Ectodermal cell (in vitro differentiated cells): ENCODE data around the gene HEBP1. TPM values are rescaled to one million over a fixed set of nuclear protein-coding genes. Genes with fewer than 3 reads are reported as not detected.

Source experiments
- H3K27ac ChIP-seq: 2 replicates; pipeline ENCODE4 v1.7.0; 2013; ENCODE audit warnings: mild to moderate bottlenecking, low read depth, low read length; ENCODE audit not compliant: insufficient read depth, poor library complexity, severe bottlenecking
- H3K27me3 ChIP-seq: 2 replicates; pipeline ENCODE4 v1.7.0; 2013; ENCODE audit warnings: mild to moderate bottlenecking, low read length; ENCODE audit not compliant: insufficient read depth, control insufficient read depth, poor library complexity, severe bottlenecking
- H3K36me3 ChIP-seq: one replicate; pipeline ENCODE4 v1.7.0; 2013; ENCODE audit warnings: low read length; ENCODE audit not compliant: control insufficient read depth, insufficient read depth
- H3K4me1 ChIP-seq: one replicate; pipeline ENCODE4 v1.7.0; 2013; ENCODE audit warnings: low read length; ENCODE audit not compliant: control insufficient read depth, insufficient read depth
- H3K4me3 ChIP-seq: 2 replicates; pipeline ENCODE4 v1.7.0; 2013; ENCODE audit warnings: low read depth, low read length, control low read depth; ENCODE audit not compliant: insufficient read depth
- H3K9me3 ChIP-seq: 2 replicates; pipeline ENCODE4 v1.7.0; 2013; ENCODE audit warnings: mild to moderate bottlenecking, low read length, moderate library complexity; ENCODE audit not compliant: control insufficient read depth
- WGBS, 2 experiments: methylation state at CpG; one replicate each; pipeline ENCODE4 v1.1.7; 2013; ENCODE audit warnings: missing lambda C conversion rate in 2 of 2; 5-methylcytosine and 5-hydroxymethylcytosine counted together
- polyA plus RNA-seq, 4 experiments: library from polyadenylated mRNA; stranded (reverse); fragments of 50-300 nt; gene quantifications; one replicate each; pipeline ENCODE4 v1.2.3, GENCODE V29; 2013

The HEBP1 gene, protein sequence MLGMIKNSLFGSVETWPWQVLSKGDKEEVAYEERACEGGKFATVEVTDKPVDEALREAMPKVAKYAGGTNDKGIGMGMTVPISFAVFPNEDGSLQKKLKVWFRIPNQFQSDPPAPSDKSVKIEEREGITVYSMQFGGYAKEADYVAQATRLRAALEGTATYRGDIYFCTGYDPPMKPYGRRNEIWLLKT
- 49.5 TPM for polyA plus RNA-seq (2013, experiment 1 of 4)
- 45.9 TPM for polyA plus RNA-seq (2013, experiment 2 of 4)
- polyA plus RNA-seq (2013, experiment 3 of 4), result 43.7 TPM
- 43.9 TPM for polyA plus RNA-seq (2013, experiment 4 of 4)

- Histone ChIP-seq H3K36me3 (no peaks in the 10 kb centered on the region), H3K4me1 (no peaks in the 10 kb centered on the region), H3K9me3 (no peaks in the 10 kb centered on the region), H3K27ac (peak within 1 kb of the TSS; percentile 40), H3K4me3 (peak within 1 kb of the TSS; percentile 63), H3K27me3 (peaks cover 15% of the 10 kb centered on the region)
- WGBS, 2 experiments, result 0 to 1% methylated on average over 69 of the region's 69 CpGs
These were observed at the start of gene HEBP1 for GRCh38 chr12:12999959-13000615. Gene HEBP1, minus strand, starts transcription at chr12:13000265. Its CDS starts 151 bp downstream, at chr12:13000114.

DNA sequence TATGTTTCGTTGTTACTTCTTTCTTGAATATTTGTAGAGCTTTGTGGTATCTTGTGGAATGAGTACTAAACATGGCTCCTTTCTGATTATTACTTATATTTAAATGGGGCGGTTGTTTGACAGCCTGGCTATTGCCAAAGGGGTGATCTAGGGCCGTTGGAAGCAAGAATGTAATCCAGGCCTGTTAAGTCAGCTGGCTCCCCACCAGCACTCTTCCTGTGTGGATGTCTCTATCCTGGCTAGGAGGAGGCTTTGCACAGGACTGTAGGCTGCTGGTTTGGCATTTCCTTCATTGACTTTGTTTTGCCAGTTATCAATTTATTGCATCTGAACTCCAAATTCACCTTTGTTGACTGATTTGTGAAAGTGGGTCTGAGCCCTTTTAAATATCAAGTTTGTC, 49.8 kb upstream of the HEBP1 start:
- no peaks in the 10 kb centered on the region for H3K36me3 ChIP-seq
- 73 to 76% methylated on average over 3 of the region's 3 CpGs for WGBS, 2 experiments
- H3K4me1 ChIP-seq, result peaks cover 10% of the 10 kb centered on the region
- H3K9me3 ChIP-seq, result no peaks in the 10 kb centered on the region
- no peak overlapping the region for H3K27ac ChIP-seq
- no peak overlapping the region for H3K4me3 ChIP-seq
- no peaks in the 10 kb centered on the region for H3K27me3 ChIP-seq

DNA sequence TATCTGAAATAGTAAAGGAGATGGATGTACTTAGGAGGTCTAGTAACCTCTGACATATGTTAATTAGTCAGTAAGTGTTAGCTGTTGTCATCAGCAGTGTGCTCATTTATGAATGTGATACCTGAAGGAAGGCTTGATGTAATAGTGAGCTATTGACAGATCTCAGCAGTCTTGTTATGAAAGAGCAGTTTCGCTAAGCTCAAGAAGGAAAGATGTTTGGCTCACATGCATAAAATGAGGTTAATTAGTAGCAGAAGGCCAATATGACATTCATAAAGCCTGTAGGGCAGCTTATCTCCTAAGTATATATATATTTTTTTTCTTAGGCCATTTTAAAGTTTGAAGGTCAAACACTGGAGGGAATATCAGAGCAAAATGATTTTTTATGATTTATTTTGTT, 46.9 kb upstream of the HEBP1 start:
- 93 to 100% methylated on average over 1 of the region's 1 CpG for WGBS, 2 experiments
- Histone ChIP-seq H3K4me1 (peaks cover 16% of the 10 kb centered on the region), H3K27me3 (no peaks in the 10 kb centered on the region), H3K36me3 (no peaks in the 10 kb centered on the region), H3K9me3 (no peaks in the 10 kb centered on the region), H3K27ac (no peak overlapping the region), H3K4me3 (no peak overlapping the region)

DNA sequence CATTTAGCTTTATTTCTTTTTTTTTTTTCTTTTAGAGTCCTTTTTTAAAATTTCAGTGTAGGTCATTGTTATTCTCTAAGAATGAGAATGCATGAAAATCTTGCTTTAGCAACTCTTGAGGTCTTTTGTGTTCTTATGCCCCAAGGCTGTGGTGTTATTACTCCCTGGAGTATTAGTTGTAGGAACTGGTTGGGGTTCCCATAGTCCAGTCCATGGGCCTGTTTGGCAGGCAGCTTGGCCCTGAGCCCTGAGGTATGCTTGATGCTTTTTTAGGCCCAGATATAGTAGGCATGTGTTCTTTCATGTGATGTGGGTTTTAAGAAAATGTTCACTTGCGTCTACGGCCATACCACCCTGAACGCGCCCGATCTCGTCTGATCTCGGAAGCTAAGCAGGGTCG, 45.8 kb upstream of the HEBP1 start:
- no peak overlapping the region for H3K27ac ChIP-seq
- H3K27me3 ChIP-seq, result no peaks in the 10 kb centered on the region

GRCh38 chr12:13044906-13045299, 44.8 kb upstream of the HEBP1 start:
- H3K27me3 ChIP-seq, result no peaks in the 10 kb centered on the region
- H3K36me3 ChIP-seq, result no peaks in the 10 kb centered on the region
- H3K4me3 ChIP-seq, result peak overlapping the region; percentile 93
- WGBS, 2 experiments, result 12 to 18% methylated on average over 4 of the region's 5 CpGs
- H3K9me3 ChIP-seq, result no peaks in the 10 kb centered on the region
- H3K4me1 ChIP-seq, result peaks cover 12% of the 10 kb centered on the region
- no peak overlapping the region for H3K27ac ChIP-seq

More for the DNA sequence above, 45.8 kb upstream of the HEBP1 start:
- Histone ChIP-seq H3K4me1 (peaks cover 16% of the 10 kb centered on the region), H3K36me3 (no peaks in the 10 kb centered on the region), H3K4me3 (no peak overlapping the region), H3K9me3 (no peaks in the 10 kb centered on the region)
- WGBS, 2 experiments, result 94 to 98% methylated on average over 7 to 8 of the region's 8 CpGs

DNA sequence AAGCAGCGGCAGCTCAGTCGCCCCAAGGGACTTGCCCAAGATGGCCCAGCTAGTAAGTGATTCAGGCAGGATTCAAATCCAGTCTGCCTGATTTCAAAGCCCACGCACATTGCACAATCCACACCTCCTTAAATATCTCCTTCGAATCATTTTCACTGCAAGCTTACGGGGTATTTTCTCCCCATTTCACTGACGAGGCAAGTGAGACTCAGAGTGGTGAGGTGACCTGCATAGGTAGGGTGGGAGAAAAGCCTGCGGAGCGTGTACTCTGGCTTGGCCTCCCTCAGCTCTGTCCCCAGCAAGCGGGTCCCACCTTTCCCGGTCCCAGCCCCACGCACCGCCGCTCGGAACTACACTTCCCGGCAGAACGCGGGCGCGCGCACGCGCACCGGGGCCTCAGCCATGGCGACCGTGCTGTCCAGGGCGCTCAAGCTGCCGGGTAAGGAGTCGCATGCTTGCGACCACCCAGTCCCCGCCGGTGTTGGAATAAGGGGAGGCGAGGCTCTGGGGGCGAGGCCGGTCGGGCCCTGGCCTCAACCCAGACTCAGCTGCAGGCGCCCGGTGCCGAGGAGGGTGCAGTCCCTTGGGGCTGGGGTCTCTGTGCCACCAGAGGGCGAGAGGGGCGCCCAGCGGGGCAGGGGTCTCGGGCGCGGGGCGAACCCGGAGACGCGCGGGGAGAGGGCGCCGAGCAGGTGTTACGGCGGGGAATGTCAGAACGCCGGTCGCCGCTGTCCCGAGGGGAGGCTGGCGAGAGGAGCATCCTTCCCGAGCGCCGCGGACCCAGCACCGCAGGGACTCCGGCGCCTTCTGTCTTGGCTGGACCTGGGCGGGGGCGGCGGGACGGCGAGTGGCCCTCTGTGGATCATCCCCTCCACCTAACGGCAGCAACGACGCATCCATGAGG, 44.2 kb upstream of the HEBP1 start, which contains the start of gene FAM234B:
Gene FAM234B (plus strand): TSS at position 380 of the 904 bp plus-strand sequence. CDS start 23 bp downstream, at position 403.
- Histone ChIP-seq H3K4me1 (peaks cover 12% of the 10 kb centered on the region), H3K27ac (no peak within 1 kb of the TSS), H3K36me3 (no peaks in the 10 kb centered on the region), H3K4me3 (peak within 1 kb of the TSS; percentile 93), H3K9me3 (no peaks in the 10 kb centered on the region), H3K27me3 (no peaks in the 10 kb centered on the region)
- WGBS, 2 experiments, result 5 to 6% methylated on average over 74 of the region's 74 CpGs

DNA sequence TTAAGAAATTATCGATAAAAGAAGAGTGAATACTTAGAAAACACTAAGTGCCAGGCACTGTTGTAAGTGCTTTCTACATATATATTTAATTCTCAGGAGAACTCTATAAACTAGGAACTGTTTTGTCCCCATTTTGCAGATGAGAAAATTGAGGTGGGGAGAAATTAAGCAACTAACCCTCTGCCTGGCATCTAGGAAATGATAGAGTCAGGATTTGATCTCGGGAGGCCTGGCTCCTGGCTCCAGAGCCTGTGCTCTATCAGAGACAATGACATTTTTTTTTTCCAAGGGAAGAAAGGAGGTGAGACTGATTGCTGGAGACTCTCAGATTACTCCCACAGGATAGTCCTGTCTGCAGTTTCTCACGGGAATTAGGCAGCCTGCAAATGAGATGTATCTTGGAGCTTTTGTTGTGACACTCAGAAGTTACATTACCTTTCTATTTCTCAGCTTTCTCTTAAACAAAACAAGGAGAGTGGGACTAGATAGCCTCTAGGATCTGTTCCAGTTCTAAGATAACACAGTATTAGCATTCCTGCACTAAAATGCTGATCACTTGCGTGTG, 42.7 kb upstream of the HEBP1 start:
- Histone ChIP-seq H3K36me3 (no peaks in the 10 kb centered on the region), H3K4me3 (no peak overlapping the region), H3K4me1 (peaks cover 12% of the 10 kb centered on the region), H3K27me3 (no peaks in the 10 kb centered on the region), H3K27ac (no peak overlapping the region), H3K9me3 (no peaks in the 10 kb centered on the region)
- WGBS, 2 experiments, result 75 to 80% methylated on average over 3 of the region's 4 CpGs

DNA sequence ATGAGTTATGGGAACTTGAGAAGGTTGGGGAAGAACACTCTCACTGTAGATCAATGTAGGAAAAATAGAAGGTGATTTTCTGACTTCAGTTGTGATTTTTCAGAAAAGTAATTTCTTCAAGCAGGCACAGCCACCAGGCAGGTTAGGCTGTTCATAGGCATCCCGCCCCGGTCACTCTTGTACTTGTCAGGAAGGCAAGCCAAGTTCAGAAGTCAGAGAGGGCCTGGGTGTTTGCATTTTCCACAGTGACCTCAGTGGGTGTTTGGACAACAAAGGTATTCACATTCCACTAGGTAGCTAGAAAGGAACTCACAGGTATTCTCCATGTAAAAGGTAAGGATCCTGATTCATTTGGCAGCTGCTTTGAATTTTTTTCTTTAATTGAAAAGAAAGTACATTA, 41.2 kb upstream of the HEBP1 start:
- Histone ChIP-seq H3K9me3 (no peaks in the 10 kb centered on the region), H3K27me3 (no peaks in the 10 kb centered on the region), H3K4me1 (peaks cover 12% of the 10 kb centered on the region), H3K27ac (no peak overlapping the region), H3K36me3 (no peaks in the 10 kb centered on the region), H3K4me3 (no peak overlapping the region)
- WGBS, 2 experiments, result 93 to 98% methylated on average over 2 of the region's 2 CpGs

GRCh38 chr12:13039328-13039956, 39.4 kb upstream of the HEBP1 start:
- 90% methylated on average over 5 of the region's 5 CpGs for WGBS, 2 experiments
- Histone ChIP-seq H3K36me3 (no peaks in the 10 kb centered on the region), H3K27me3 (no peaks in the 10 kb centered on the region), H3K4me3 (no peak overlapping the region), H3K4me1 (peaks cover 9% of the 10 kb centered on the region), H3K27ac (no peak overlapping the region), H3K9me3 (no peaks in the 10 kb centered on the region)
